HUES6 (cell line): ENCODE data around the gene RAP1GAP2.
"Not testable (repeated sequence)": the region's sequence is repeated elsewhere in the genome, so short reads cannot be mapped to it uniquely, and the experiment has no call there.

Experiments
- H3K27ac ChIP-seq: 2 replicates; pipeline ENCODE4 v1.7.0; 2013; ENCODE audit warnings: low read depth, mild to moderate bottlenecking, low read length, inconsistent platforms
- H3K27me3 ChIP-seq: 2 replicates; pipeline ENCODE4 v1.6.1; 2013; ENCODE audit warnings: low read length; ENCODE audit not compliant: control insufficient read depth, insufficient read depth
- H3K36me3 ChIP-seq: 2 replicates; pipeline ENCODE4 v1.6.1; 2013; ENCODE audit warnings: low read length; ENCODE audit not compliant: control insufficient read depth, insufficient read depth
- H3K4me1 ChIP-seq: 2 replicates; pipeline ENCODE4 v1.6.1; 2013; ENCODE audit warnings: low read length; ENCODE audit not compliant: control insufficient read depth, insufficient read depth
- H3K4me3 ChIP-seq: 2 replicates; pipeline ENCODE4 v1.5.1; 2013; ENCODE audit warnings: low read depth, low read length
- H3K9ac ChIP-seq: one replicate; pipeline ENCODE4 v1.6.1; 2013; ENCODE audit warnings: mild to moderate bottlenecking, low read length
- H3K9me3 ChIP-seq: 2 replicates; pipeline ENCODE4 v1.6.1; 2013; ENCODE audit warnings: low read depth, low read length; ENCODE audit not compliant: control insufficient read depth, insufficient read depth

RAP1GAP2 gene

DNA sequence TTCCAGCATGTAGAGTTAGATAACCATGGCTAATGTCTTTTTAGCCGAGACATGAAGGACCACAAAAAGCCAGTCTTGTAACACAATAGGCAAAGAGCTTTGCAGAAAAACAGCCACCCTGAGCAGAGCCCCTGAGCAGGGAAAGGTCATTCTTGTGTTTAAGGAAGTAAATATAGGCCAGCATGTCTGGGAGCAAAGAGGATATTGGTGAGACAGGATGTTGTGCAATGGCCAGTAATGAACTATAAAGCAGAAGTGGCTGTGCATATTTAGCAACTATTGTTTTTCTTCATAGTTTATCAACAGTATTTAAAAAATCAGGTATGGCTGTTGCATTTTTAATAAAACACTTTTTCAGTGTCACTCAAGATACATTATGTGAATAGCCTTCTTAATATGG, 269.0 kb downstream of the RAP1GAP2 start:
- H3K27ac ChIP-seq, H3K9me3 ChIP-seq, H3K36me3 ChIP-seq, H3K4me3 ChIP-seq, H3K9ac ChIP-seq, H3K27me3 ChIP-seq, H3K4me1 ChIP-seq: not testable (repeated sequence)

GRCh38 chr17:3073850-3074249, 277.6 kb downstream of the RAP1GAP2 start:
- not testable (repeated sequence) for H3K27ac ChIP-seq, H3K27me3 ChIP-seq, H3K36me3 ChIP-seq

More at GRCh38 chr17:3073850-3074249, 277.6 kb downstream of the RAP1GAP2 start:
- H3K4me1 ChIP-seq, H3K9me3 ChIP-seq, H3K4me3 ChIP-seq, H3K9ac ChIP-seq: not testable (repeated sequence)
